Right atrium auricular region (tissue), 2 donors: Measurements from ENCODE around the gene CADPS. TPM values are rescaled to one million over a fixed set of nuclear protein-coding genes. Genes with fewer than 3 reads are reported as not detected.

Experiments
- DNase-seq: peaks from one replicate; pipeline ENCODE4 v3.0.0-alpha.2; 2019; ENCODE audit warnings: low spot score
- H3K27ac ChIP-seq, 2 donors: fragments of 200-600 bp; sonication (generic); 1 replicate in 1 of 2; 2 replicates in 1 of 2; pipeline ENCODE4 v1.5.1; 2016 to 2019
- H3K27me3 ChIP-seq, 2 donors: fragments of 200-600 bp; sonication (generic); one replicate each; pipeline versions ENCODE4 v1.5.1 to v1.6.0; 2017 to 2019
- H3K36me3 ChIP-seq: fragments of 200-600 bp; sonication (generic); one replicate; pipeline ENCODE4 v1.5.1; 2016
- H3K4me1 ChIP-seq, 2 donors: fragments of 200-600 bp; sonication (generic); one replicate each; pipeline versions ENCODE4 v1.5.1 to v1.6.0; 2017 to 2019
- H3K4me3 ChIP-seq, 2 donors: fragments of 200-600 bp; sonication (generic); 1 replicate in 1 of 2; 2 replicates in 1 of 2; pipeline ENCODE4 v1.5.1; 2017 to 2019; ENCODE audit warnings: mild to moderate bottlenecking in 1 of 2, moderate library complexity in 1 of 2
- H3K9me3 ChIP-seq, 2 donors: fragments of 200-600 bp; sonication (generic); one replicate each; pipeline ENCODE4 v1.5.1; 2019
- CTCF ChIP-seq, 2 donors: fragments of 200-600 bp; sonication (generic); IDR thresholded peaks; one replicate each; pipeline ENCODE4 v1.5.1; 2019; ENCODE audit warnings: antibody characterized with exemption in 2 of 2
- total RNA-seq, 2 donors: library from RNA; depleted of rRNA; stranded (reverse); fragments of >200 nt; gene quantifications; one replicate each; pipeline ENCODE4 v1.1.0, GENCODE V29; 2016

Gene CADPS
- total RNA-seq, 2 donors from 2014 or later = 16.1 to 48.2 TPM

GRCh38 chr3:62735510-62735909, 139.7 kb downstream of the CADPS start:
- H3K27me3 ChIP-seq = no peaks in the 10 kb centered on the region
- no peak for TF ChIP-seq CTCF (IDR thresholded peaks at IDR 0.05)
- no peak for DNase-seq
- H3K9me3 ChIP-seq = peaks cover 0 to 3% of the 10 kb centered on the region in 2 donors
- H3K36me3 ChIP-seq = no peaks in the 10 kb centered on the region
- H3K4me3 ChIP-seq = no peak overlapping the region
- no peaks in the 10 kb centered on the region for H3K4me1 ChIP-seq
- no peak overlapping the region for H3K27ac ChIP-seq

GRCh38 chr3:62732183-62732904, 142.9 kb downstream of the CADPS start:
- Histone ChIP-seq H3K27me3 (no peaks in the 10 kb centered on the region), H3K4me3 (no peak overlapping the region), H3K4me1 (no peaks in the 10 kb centered on the region), H3K9me3 (no peaks in the 10 kb centered on the region), H3K27ac (no peak overlapping the region), H3K36me3 (no peaks in the 10 kb centered on the region)
- no peak for TF ChIP-seq CTCF (IDR thresholded peaks at IDR 0.05)
- DNase-seq = no peak

GRCh38 chr3:62727981-62728380, 147.2 kb downstream of the CADPS start:
- Histone ChIP-seq H3K36me3 (no peaks in the 10 kb centered on the region), H3K9me3 (no peaks in the 10 kb centered on the region), H3K4me3 (no peak overlapping the region), H3K27ac (no peak overlapping the region), H3K27me3 (no peaks in the 10 kb centered on the region), H3K4me1 (no peaks in the 10 kb centered on the region)
- DNase-seq = no peak
- TF ChIP-seq CTCF (IDR thresholded peaks at IDR 0.05) = no peak

GRCh38 chr3:62727536-62727935, 147.7 kb downstream of the CADPS start:
- no peak for TF ChIP-seq CTCF (IDR thresholded peaks at IDR 0.05)
- H3K4me3 ChIP-seq = no peak overlapping the region
- no peaks in the 10 kb centered on the region for H3K9me3 ChIP-seq
- H3K36me3 ChIP-seq = no peaks in the 10 kb centered on the region
- H3K27ac ChIP-seq = no peak overlapping the region
- H3K27me3 ChIP-seq = no peaks in the 10 kb centered on the region
- DNase-seq = no peak
- H3K4me1 ChIP-seq = no peaks in the 10 kb centered on the region

- H3K4me1 ChIP-seq = no peaks in the 10 kb centered on the region
- H3K27ac ChIP-seq = no peak overlapping the region
- no peak for DNase-seq
- no peaks in the 10 kb centered on the region for H3K36me3 ChIP-seq
- TF ChIP-seq CTCF (IDR thresholded peaks at IDR 0.05) = no peak
- no peaks in the 10 kb centered on the region for H3K27me3 ChIP-seq
- H3K4me3 ChIP-seq = no peak overlapping the region
- no peaks in the 10 kb centered on the region for H3K9me3 ChIP-seq
These were observed 150.7 kb downstream of the CADPS start for GRCh38 chr3:62724503-62724902.

GRCh38 chr3:62723914-62724217, 151.3 kb downstream of the CADPS start:
- Histone ChIP-seq H3K9me3 (no peaks in the 10 kb centered on the region), H3K36me3 (no peaks in the 10 kb centered on the region), H3K4me1 (no peaks in the 10 kb centered on the region), H3K27ac (no peak overlapping the region), H3K27me3 (no peaks in the 10 kb centered on the region), H3K4me3 (no peak overlapping the region)
- DNase-seq = no peak
- no peak for TF ChIP-seq CTCF (IDR thresholded peaks at IDR 0.05)
